NCI-H1694 (cell line): ENCODE data around the gene TMSB15C.

Experiments
- DNase-seq: peaks from one replicate; lab custom pipeline; 2025; lab: John Stamatoyannopoulos, UW

TMSB15C gene

DNA sequence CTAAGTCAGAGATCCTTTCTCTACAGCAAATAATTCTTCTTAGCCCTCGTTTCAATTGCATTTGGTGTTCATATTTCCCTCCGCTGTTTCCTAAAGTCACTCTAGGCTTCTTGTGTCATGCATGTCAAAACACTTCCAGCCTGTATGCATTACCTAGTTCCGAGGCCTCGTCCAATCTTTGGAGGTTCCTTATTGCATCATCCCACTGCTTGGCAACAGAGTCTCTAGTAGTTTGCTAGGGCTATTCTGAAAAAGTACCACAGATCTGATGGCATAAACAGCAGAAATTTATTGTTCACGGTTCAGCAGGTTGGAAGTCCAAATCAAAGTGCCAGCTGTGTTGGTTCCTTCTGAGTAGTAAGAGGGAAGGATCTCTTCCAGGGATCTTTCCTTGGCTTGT lies 30.4 kb downstream of the TMSB15C start:
- DNase-seq: no peak

DNA sequence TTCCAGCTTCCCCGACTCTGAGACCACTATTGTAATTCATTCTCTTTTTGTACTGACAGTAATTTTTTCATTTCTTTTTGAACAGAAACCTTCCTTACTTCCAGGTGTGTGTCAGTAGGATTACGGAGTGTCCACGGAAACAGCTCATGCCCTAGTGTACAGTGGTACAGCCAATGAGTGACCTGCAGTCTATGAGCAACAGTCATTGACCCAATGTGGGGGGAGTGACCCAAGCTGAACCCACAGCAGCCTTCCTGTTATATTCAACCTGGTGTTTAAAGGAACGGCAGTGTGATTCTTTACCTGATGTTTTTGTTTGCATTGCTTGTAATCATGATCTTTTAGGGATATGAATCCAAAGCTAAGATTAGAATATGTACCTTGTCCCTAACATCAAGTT lies 35.0 kb downstream of the TMSB15C start:
- DNase-seq: no peak

DNA sequence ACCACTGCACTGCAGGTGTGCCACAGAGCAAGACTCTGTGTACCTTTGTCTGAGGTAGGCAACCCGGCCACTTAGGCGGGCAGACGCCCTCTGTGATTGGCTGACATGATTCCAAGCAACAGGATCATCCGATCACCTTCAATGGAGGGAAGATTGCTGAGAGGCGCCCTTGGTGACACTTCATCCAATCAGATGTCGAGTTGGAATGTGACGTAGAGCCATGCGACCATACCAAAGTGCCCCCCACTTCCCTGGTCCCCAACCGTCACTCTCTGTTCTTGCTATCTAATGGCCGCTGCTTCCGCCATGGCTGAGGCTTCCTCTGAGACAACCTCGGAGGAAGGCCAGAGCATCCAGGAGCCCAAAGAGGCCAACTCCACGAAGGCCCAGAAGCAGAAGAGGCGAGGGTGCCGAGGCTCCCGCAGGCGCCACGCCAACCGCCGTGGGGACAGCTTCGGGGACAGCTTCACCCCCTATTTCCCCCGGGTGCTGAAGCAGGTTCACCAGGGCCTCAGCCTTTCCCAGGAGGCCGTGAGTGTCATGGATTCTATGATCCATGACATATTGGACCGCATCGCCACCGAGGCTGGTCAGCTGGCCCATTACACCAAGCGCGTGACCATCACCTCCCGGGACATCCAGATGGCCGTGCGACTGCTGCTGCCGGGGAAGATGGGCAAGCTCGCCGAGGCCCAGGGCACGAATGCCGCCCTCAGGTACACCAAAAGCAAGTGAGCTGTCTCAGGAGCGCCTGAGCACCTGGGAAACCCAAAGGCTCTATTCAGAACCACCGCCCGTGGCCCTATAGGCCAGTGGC lies 36.1 kb downstream of the TMSB15C start, which contains the start of gene H2BW2:
TSS of gene H2BW2 (plus strand) at position 268 of the 817 bp plus-strand sequence. CDS start at position 307, 39 bp downstream.
- no peak for DNase-seq
